ENCODE measurements around the gene ALDH1A2.
"Not testable (repeated sequence)": the region's sequence is repeated elsewhere in the genome, so short reads cannot be mapped to it uniquely, and the experiment has no call there.

The ALDH1A2 gene

GRCh38 chr15:58065445-58066041 lies at the start of gene ALDH1A2:
ALDH1A2 (minus strand) TSS chr15:58065711; CDS start chr15:58065650, 61 bp downstream.
- DNase-seq (ENCODE audit: low read depth, low spot score), result peak; percentile 3

- no peak for DNase-seq (ENCODE audit: low read depth, low spot score)
Measured at GRCh38 chr15:58114812-58115211, 49.3 kb upstream of the ALDH1A2 start.

GRCh38 chr15:58114388-58114787 lies 48.9 kb upstream of the ALDH1A2 start:
- no peak for DNase-seq (ENCODE audit: low read depth, low spot score)

- DNase-seq (ENCODE audit: low read depth, low spot score), result peak; percentile 23
Measured at GRCh38 chr15:58113358-58113757, 47.8 kb upstream of the ALDH1A2 start.

- no peak for DNase-seq (ENCODE audit: low read depth, low spot score)
Measured at GRCh38 chr15:58111718-58112104, 46.2 kb upstream of the ALDH1A2 start.

GRCh38 chr15:58110999-58111717 lies 45.6 kb upstream of the ALDH1A2 start:
- no peak for DNase-seq (ENCODE audit: low read depth, low spot score)

GRCh38 chr15:58109419-58109818 lies 43.9 kb upstream of the ALDH1A2 start:
- DNase-seq (ENCODE audit: low read depth, low spot score), result no peak

GRCh38 chr15:58108117-58108516 lies 42.6 kb upstream of the ALDH1A2 start:
- DNase-seq (ENCODE audit: low read depth, low spot score), result no peak

GRCh38 chr15:58103482-58103881 lies 38.0 kb upstream of the ALDH1A2 start:
- DNase-seq (ENCODE audit: low read depth, low spot score), result no peak

GRCh38 chr15:58096529-58097084 lies 31.1 kb upstream of the ALDH1A2 start:
- DNase-seq (ENCODE audit: low read depth, low spot score), result no peak

GRCh38 chr15:58095415-58095814 lies 29.9 kb upstream of the ALDH1A2 start:
- DNase-seq (ENCODE audit: low read depth, low spot score), result no peak

- no peak for DNase-seq (ENCODE audit: low read depth, low spot score)
Measured at GRCh38 chr15:58087871-58088270, 22.4 kb upstream of the ALDH1A2 start.

GRCh38 chr15:58086491-58086890 lies 21.0 kb upstream of the ALDH1A2 start:
- DNase-seq (ENCODE audit: low read depth, low spot score), result no peak

- no peak for DNase-seq (ENCODE audit: low read depth, low spot score)
Measured at GRCh38 chr15:58083526-58083925, 18.0 kb upstream of the ALDH1A2 start.

- DNase-seq (ENCODE audit: low read depth, low spot score), result no peak
Measured at GRCh38 chr15:58081891-58082290, 16.4 kb upstream of the ALDH1A2 start.

GRCh38 chr15:58081456-58081855 lies 15.9 kb upstream of the ALDH1A2 start:
- no peak for DNase-seq (ENCODE audit: low read depth, low spot score)

- DNase-seq (ENCODE audit: low read depth, low spot score), result not testable (repeated sequence)
Measured at GRCh38 chr15:58080959-58081358, 15.4 kb upstream of the ALDH1A2 start.

GRCh38 chr15:58080398-58080797 lies 14.9 kb upstream of the ALDH1A2 start:
- DNase-seq (ENCODE audit: low read depth, low spot score), result no peak

- no peak for DNase-seq (ENCODE audit: low read depth, low spot score)
Measured at GRCh38 chr15:58078591-58078990, 13.1 kb upstream of the ALDH1A2 start.

- DNase-seq (ENCODE audit: low read depth, low spot score), result no peak
Measured at GRCh38 chr15:58077427-58077826, 11.9 kb upstream of the ALDH1A2 start.

GRCh38 chr15:58074452-58074851 lies 8.9 kb upstream of the ALDH1A2 start:
- no peak for DNase-seq (ENCODE audit: low read depth, low spot score)

GRCh38 chr15:58070801-58071418 lies 5.4 kb upstream of the ALDH1A2 start:
- peak; percentile 68 for DNase-seq (ENCODE audit: low read depth, low spot score)

- no peak for DNase-seq (ENCODE audit: low read depth, low spot score)
Measured at GRCh38 chr15:58069008-58069407, 3.5 kb upstream of the ALDH1A2 start.

Data from astrocyte of the hippocampus (primary cell).